ENCODE measurements around the gene TMEM200A. TPM values are rescaled to one million over a fixed set of nuclear protein-coding genes. Genes with fewer than 3 reads are reported as not detected.

TMEM200A gene
- total and polyA plus RNA-seq, 2 donors (not counting 1 experiment from before 2014, with no cell fraction given): 50.2 to 51.7 TPM

- Histone ChIP-seq H3K4me3 (replicated peaks in 1 of 4; ENCODE audit: control extremely low read depth in 1 of 4, insufficient read depth in 1 of 4, low read depth in 3 of 4, low read length in 4 of 4) (no peak overlapping the region), H3K9ac (ENCODE audit: insufficient read depth, low read length) (no peak overlapping the region), H3K27me3 (ENCODE audit: control insufficient read depth, insufficient read depth, low read length) (no peaks in the 10 kb centered on the region), H4K20me1 (ENCODE audit: control insufficient read depth, extremely low read depth, insufficient read depth, low read length) (no peaks in the 10 kb centered on the region), H2AFZ (ENCODE audit: low read length) (no peak overlapping the region), H3K9me3 (ENCODE audit: control insufficient read depth, insufficient read depth, low read depth, low read length) (no peaks in the 10 kb centered on the region), H3K4me2 (ENCODE audit: extremely low read depth, insufficient read depth, low read length) (no peak overlapping the region), H3K27ac (ENCODE audit: insufficient read depth, low read length) (no peak overlapping the region), H3K36me3 (ENCODE audit: control insufficient read depth, insufficient read depth, low read length) (peaks cover 3% of the 10 kb centered on the region), H3K79me2 (ENCODE audit: control insufficient read depth, insufficient read depth, low read length) (peaks cover 88% of the 10 kb centered on the region), H3K4me1 (ENCODE audit: control insufficient read depth, extremely low read depth, insufficient read depth, low read length) (peaks cover 2% of the 10 kb centered on the region)
- TF ChIP-seq, protein P1, sequence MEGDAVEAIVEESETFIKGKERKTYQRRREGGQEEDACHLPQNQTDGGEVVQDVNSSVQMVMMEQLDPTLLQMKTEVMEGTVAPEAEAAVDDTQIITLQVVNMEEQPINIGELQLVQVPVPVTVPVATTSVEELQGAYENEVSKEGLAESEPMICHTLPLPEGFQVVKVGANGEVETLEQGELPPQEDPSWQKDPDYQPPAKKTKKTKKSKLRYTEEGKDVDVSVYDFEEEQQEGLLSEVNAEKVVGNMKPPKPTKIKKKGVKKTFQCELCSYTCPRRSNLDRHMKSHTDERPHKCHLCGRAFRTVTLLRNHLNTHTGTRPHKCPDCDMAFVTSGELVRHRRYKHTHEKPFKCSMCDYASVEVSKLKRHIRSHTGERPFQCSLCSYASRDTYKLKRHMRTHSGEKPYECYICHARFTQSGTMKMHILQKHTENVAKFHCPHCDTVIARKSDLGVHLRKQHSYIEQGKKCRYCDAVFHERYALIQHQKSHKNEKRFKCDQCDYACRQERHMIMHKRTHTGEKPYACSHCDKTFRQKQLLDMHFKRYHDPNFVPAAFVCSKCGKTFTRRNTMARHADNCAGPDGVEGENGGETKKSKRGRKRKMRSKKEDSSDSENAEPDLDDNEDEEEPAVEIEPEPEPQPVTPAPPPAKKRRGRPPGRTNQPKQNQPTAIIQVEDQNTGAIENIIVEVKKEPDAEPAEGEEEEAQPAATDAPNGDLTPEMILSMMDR (conservative IDR thresholded peaks at IDR 0.05 in 1 of 2, IDR thresholded peaks at IDR 0.05 in 1 of 2; ENCODE audit: low read depth in 1 of 2, low read length in 2 of 2): no peak
- TF ChIP-seq EZH2 (IDR thresholded peaks at IDR 0.05; ENCODE audit: low read length, missing control alignments): no peak
- no peak for DNase-seq (ENCODE audit: low read depth in 2 of 2)
Observed at GRCh38 chr6:130377915-130378314, 12.1 kb downstream of the TMEM200A start.

DNA sequence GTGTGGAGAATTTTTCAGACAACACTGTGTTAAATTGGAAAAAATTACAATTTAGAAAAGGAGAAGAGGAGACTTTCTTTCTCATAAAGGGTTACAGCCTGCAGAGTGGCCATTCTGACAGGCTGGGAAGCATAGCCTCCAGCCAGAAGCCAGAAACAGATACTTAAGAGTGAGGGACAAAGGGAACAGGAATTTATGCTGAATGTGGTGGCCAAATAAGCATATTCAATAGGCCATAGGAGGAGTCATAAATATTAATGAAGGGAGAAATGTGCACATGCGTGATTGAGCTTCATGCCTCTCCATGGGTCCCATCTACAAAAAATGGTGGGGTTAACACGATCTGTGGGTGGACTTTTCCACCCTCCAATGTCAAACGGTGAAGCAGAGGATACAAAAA is 13.4 kb downstream of the TMEM200A start:
- peaks cover 84% of the 10 kb centered on the region for H3K79me2 ChIP-seq (ENCODE audit: control insufficient read depth, insufficient read depth, low read length)
- no peak overlapping the region for H3K27ac ChIP-seq (ENCODE audit: insufficient read depth, low read length)
- H3K9ac ChIP-seq (ENCODE audit: insufficient read depth, low read length): no peak overlapping the region
- H4K20me1 ChIP-seq (ENCODE audit: control insufficient read depth, extremely low read depth, insufficient read depth, low read length): no peaks in the 10 kb centered on the region
- H3K4me1 ChIP-seq (ENCODE audit: control insufficient read depth, extremely low read depth, insufficient read depth, low read length): peaks cover 2% of the 10 kb centered on the region
- no peak overlapping the region for H3K4me2 ChIP-seq (ENCODE audit: extremely low read depth, insufficient read depth, low read length)
- H3K27me3 ChIP-seq (ENCODE audit: control insufficient read depth, insufficient read depth, low read length): no peaks in the 10 kb centered on the region
- H3K4me3 ChIP-seq (replicated peaks in 1 of 4; ENCODE audit: control extremely low read depth in 1 of 4, insufficient read depth in 1 of 4, low read depth in 3 of 4, low read length in 4 of 4): no peak overlapping the region
- no peak for DNase-seq (ENCODE audit: low read depth in 2 of 2)
- no peak for TF ChIP-seq EZH2 (IDR thresholded peaks at IDR 0.05; ENCODE audit: low read length, missing control alignments)
- TF ChIP-seq, protein P1 (conservative IDR thresholded peaks at IDR 0.05 in 1 of 2, IDR thresholded peaks at IDR 0.05 in 1 of 2; ENCODE audit: low read depth in 1 of 2, low read length in 2 of 2): no peak
- no peak overlapping the region for H2AFZ ChIP-seq (ENCODE audit: low read length)
- no peaks in the 10 kb centered on the region for H3K9me3 ChIP-seq (ENCODE audit: control insufficient read depth, insufficient read depth, low read depth, low read length)
- H3K36me3 ChIP-seq (ENCODE audit: control insufficient read depth, insufficient read depth, low read length): peaks cover 3% of the 10 kb centered on the region

GRCh38 chr6:130381012-130381411 is 15.2 kb downstream of the TMEM200A start:
- Histone ChIP-seq H3K27me3 (ENCODE audit: control insufficient read depth, insufficient read depth, low read length) (no peaks in the 10 kb centered on the region), H2AFZ (ENCODE audit: low read length) (no peak overlapping the region), H3K27ac (ENCODE audit: insufficient read depth, low read length) (no peak overlapping the region), H4K20me1 (ENCODE audit: control insufficient read depth, extremely low read depth, insufficient read depth, low read length) (no peaks in the 10 kb centered on the region), H3K9me3 (ENCODE audit: control insufficient read depth, insufficient read depth, low read depth, low read length) (no peaks in the 10 kb centered on the region), H3K4me3 (replicated peaks in 1 of 4; ENCODE audit: control extremely low read depth in 1 of 4, insufficient read depth in 1 of 4, low read depth in 3 of 4, low read length in 4 of 4) (no peak overlapping the region), H3K4me1 (ENCODE audit: control insufficient read depth, extremely low read depth, insufficient read depth, low read length) (peaks cover 5% of the 10 kb centered on the region), H3K36me3 (ENCODE audit: control insufficient read depth, insufficient read depth, low read length) (peaks cover 3% of the 10 kb centered on the region), H3K4me2 (ENCODE audit: extremely low read depth, insufficient read depth, low read length) (no peak overlapping the region), H3K9ac (ENCODE audit: insufficient read depth, low read length) (no peak overlapping the region), H3K79me2 (ENCODE audit: control insufficient read depth, insufficient read depth, low read length) (peaks cover 71% of the 10 kb centered on the region)
- no peak for DNase-seq (ENCODE audit: low read depth in 2 of 2)
- no peak for TF ChIP-seq EZH2 (IDR thresholded peaks at IDR 0.05; ENCODE audit: low read length, missing control alignments)
- TF ChIP-seq, protein P1 (conservative IDR thresholded peaks at IDR 0.05 in 1 of 2, IDR thresholded peaks at IDR 0.05 in 1 of 2; ENCODE audit: low read depth in 1 of 2, low read length in 2 of 2): no peak
